ENCODE results near the gene SYTL2. TPM values are rescaled to one million over a fixed set of nuclear protein-coding genes. Genes with fewer than 3 reads are reported as not detected.

The SYTL2 gene
- total and polyA plus RNA-seq, 8 donors: 2.5 to 12.2 (median 4.0) TPM

GRCh38 chr11:85665733-85666132 lies 145.2 kb downstream of the SYTL2 start:
- WGBS, 2 donors: 41 to 44% methylated on average over 5 of the region's 5 CpGs
- Histone ChIP-seq H3K36me3 (no peaks in the 10 kb centered on the region), H3K4me1 (peaks cover 4 to 19% (median 16%) of the 10 kb centered on the region in 3 donors), H3K27me3 (no peaks in the 10 kb centered on the region), H3K27ac (peak overlapping the region in 2 of 4 donors; percentile 98 to 99), H3K4me3 (peak overlapping the region in 2 of 4 donors; percentile 79 to 89), H3K9me3 (no peaks in the 10 kb centered on the region)
- intact Hi-C loops (cut with DNase I): no loop called here
- no peak for FAIRE-seq
- TF ChIP-seq CTCF (IDR thresholded peaks at IDR 0.05): no peak
- ATAC-seq: peak in 1 of 4 donors; percentile 23
- DNase-seq: no peak

GRCh38 chr11:85664615-85665481 lies 146.1 kb downstream of the SYTL2 start, which contains the start of gene CREBZF:
Gene CREBZF (minus strand): TSS chr11:85665129. CDS start chr11:85664875, 254 bp downstream.
- ATAC-seq: peak; percentile 90 to 97 (median 94)
- peak within 1 kb of the TSS; percentile 97 to 99 (median 98) for H3K27ac ChIP-seq
- peaks cover 5 to 28% (median 18%) of the 10 kb centered on the region in 3 donors for H3K4me1 ChIP-seq
- FAIRE-seq: peak; percentile 70
- H3K27me3 ChIP-seq: no peaks in the 10 kb centered on the region
- peak; percentile 93 to 97 (median 95) for DNase-seq
- peak within 1 kb of the TSS; percentile 66 to 89 (median 78) for H3K4me3 ChIP-seq
- TF ChIP-seq CTCF (IDR thresholded peaks at IDR 0.05): no peak
- intact Hi-C loops (cut with DNase I): no loop called here
- H3K9me3 ChIP-seq: no peaks in the 10 kb centered on the region
- peaks cover 0 to 6% (median 0%) of the 10 kb centered on the region in 3 donors for H3K36me3 ChIP-seq
- 0 to 1% methylated on average over 58 to 67 of the region's 67 CpGs for WGBS, 2 donors

- Histone ChIP-seq H3K4me3 (peak overlapping the region; percentile 66 to 89 (median 78)), H3K4me1 (peaks cover 13 to 37% (median 27%) of the 10 kb centered on the region in 3 donors), H3K36me3 (peaks cover 0 to 9% (median 4%) of the 10 kb centered on the region in 3 donors), H3K9me3 (no peaks in the 10 kb centered on the region), H3K27ac (peak overlapping the region; percentile 97 to 99 (median 98)), H3K27me3 (no peaks in the 10 kb centered on the region)
- WGBS, 2 donors: 0% methylated on average over 70 to 73 of the region's 73 CpGs
- FAIRE-seq (no peak), DNase-seq (peak; percentile 81 to 93 (median 82)), ATAC-seq (peak; percentile 72 to 87 (median 82))
- peak in 2 of 4 donors; percentile 28 to 51 for TF ChIP-seq CTCF (IDR thresholded peaks at IDR 0.05)
- intact Hi-C loops (cut with DNase I): no loop called here
Measured at GRCh38 chr11:85663753-85664614, 147.0 kb downstream of the SYTL2 start.

- no peaks in the 10 kb centered on the region for H3K9me3 ChIP-seq
- H3K27me3 ChIP-seq: no peaks in the 10 kb centered on the region
- H3K4me3 ChIP-seq: peak overlapping the region; percentile 66 to 89 (median 78)
- ATAC-seq (no peak), DNase-seq (no peak), FAIRE-seq (no peak)
- no peak for TF ChIP-seq CTCF (IDR thresholded peaks at IDR 0.05)
- intact Hi-C loops (cut with DNase I): no loop called here
- WGBS, 2 donors: 1 to 2% methylated on average over 10 of the region's 10 CpGs
- H3K4me1 ChIP-seq: peaks cover 21 to 43% (median 34%) of the 10 kb centered on the region in 3 donors
- peak overlapping the region in 3 of 4 donors; percentile 97 to 98 (median 98) for H3K27ac ChIP-seq
- peaks cover 0 to 9% (median 4%) of the 10 kb centered on the region in 3 donors for H3K36me3 ChIP-seq
Measured at GRCh38 chr11:85663080-85663752, 147.7 kb downstream of the SYTL2 start.
